SKM-1 treated with dmso at 0.1 percent for 144 hours (cell line): ENCODE results near the gene SAP30BP.

Experiments
- DNase-seq: peaks from one replicate; lab custom pipeline; 2025; ENCODE audit not compliant: unreplicated experiment; lab: John Stamatoyannopoulos, UW

The SAP30BP gene

DNA sequence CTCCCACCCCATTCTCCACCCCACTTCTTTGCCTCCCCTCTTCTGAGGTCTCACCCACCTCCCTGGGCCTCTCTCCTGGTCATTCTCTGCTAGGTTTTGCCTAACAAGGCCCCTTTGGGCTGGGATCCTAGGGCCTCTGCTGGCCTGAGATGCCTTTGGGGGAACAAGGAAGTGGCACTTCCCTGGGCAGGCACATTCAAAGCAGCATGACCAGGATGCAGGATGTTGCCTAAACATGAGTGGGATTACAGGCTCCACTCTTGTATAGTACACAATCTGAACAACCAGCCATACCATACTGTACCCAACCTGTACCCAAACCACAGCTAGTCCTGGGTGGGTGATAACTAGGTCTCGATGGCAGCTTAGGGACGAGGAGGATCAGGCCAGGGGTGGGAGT, 88.9 kb downstream of the SAP30BP start:
- no peak for DNase-seq

DNA sequence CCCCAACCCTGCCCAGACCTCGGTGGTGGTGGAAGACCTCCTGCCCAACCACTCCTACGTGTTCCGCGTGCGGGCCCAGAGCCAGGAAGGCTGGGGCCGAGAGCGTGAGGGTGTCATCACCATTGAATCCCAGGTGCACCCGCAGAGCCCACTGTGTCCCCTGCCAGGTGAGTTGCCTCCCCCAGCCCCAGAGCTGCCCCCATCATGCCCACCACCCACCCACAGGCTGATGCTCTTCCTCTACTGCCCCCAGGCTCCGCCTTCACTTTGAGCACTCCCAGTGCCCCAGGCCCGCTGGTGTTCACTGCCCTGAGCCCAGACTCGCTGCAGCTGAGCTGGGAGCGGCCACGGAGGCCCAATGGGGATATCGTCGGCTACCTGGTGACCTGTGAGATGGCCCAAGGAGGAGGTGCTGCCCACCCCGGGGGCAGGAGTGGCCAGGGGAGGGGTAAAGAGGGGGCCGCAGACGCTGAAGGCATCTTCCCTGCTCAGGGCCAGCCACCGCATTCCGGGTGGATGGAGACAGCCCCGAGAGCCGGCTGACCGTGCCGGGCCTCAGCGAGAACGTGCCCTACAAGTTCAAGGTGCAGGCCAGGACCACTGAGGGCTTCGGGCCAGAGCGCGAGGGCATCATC, 89.4 kb downstream of the SAP30BP start:
- DNase-seq = no peak

DNA sequence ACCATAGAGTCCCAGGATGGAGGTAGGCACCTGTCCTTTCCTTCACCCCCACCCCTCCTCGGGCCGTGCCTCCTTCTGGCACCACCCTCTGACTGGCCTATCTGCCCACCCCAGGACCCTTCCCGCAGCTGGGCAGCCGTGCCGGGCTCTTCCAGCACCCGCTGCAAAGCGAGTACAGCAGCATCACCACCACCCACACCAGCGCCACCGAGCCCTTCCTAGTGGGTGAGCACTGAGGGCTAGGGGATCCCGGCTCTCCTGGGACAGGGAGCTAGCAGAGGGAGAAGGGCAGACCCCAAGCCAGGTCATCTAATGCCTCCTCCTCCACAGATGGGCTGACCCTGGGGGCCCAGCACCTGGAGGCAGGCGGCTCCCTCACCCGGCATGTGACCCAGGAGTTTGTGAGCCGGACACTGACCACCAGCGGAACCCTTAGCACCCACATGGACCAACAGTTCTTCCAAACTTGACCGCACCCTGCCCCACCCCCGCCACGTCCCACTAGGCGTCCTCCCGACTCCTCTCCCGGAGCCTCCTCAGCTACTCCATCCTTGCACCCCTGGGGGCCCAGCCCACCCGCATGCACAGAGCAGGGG, 90.0 kb downstream of the SAP30BP start:
- DNase-seq = no peak
